ENCODE results near the gene KRT33A. TPM values are rescaled to one million over a fixed set of nuclear protein-coding genes. Genes with fewer than 3 reads are reported as not detected.

KRT33A gene
- total RNA-seq, 1 experiment from 2014 or later, result not detected

- ChIA-PET POLR2A (ENCODE audit: low non-redundant PET) (no interaction called here), CTCF (no interaction called here)
- Histone ChIP-seq H3K4me1 (ENCODE audit: insufficient read depth, low read length, poor library complexity, severe bottlenecking) (no peaks in the 10 kb centered on the region), H3K9me3 (ENCODE audit: low read depth, low read length, poor library complexity, severe bottlenecking) (no peaks in the 10 kb centered on the region), H3K27me3 (replicated peaks; ENCODE audit: insufficient read depth, low read depth, low read length, poor library complexity) (no peaks in the 10 kb centered on the region), H3K4me3 (ENCODE audit: low read depth, low read length, poor library complexity, severe bottlenecking) (no peak overlapping the region), H3K27ac (ENCODE audit: low read depth, low read length, poor library complexity, severe bottlenecking) (no peak overlapping the region), H3K36me3 (ENCODE audit: insufficient read depth, low read length, poor library complexity, severe bottlenecking) (no peaks in the 10 kb centered on the region)
- intact Hi-C loops (cut with micrococcal nuclease; ENCODE audit: unreplicated experiment), result no loop called here
- no peak for DNase-seq (ENCODE audit: low spot score)
- no TSS peak for BruUV-seq (replicated peaks)
- TF ChIP-seq, protein P1, sequence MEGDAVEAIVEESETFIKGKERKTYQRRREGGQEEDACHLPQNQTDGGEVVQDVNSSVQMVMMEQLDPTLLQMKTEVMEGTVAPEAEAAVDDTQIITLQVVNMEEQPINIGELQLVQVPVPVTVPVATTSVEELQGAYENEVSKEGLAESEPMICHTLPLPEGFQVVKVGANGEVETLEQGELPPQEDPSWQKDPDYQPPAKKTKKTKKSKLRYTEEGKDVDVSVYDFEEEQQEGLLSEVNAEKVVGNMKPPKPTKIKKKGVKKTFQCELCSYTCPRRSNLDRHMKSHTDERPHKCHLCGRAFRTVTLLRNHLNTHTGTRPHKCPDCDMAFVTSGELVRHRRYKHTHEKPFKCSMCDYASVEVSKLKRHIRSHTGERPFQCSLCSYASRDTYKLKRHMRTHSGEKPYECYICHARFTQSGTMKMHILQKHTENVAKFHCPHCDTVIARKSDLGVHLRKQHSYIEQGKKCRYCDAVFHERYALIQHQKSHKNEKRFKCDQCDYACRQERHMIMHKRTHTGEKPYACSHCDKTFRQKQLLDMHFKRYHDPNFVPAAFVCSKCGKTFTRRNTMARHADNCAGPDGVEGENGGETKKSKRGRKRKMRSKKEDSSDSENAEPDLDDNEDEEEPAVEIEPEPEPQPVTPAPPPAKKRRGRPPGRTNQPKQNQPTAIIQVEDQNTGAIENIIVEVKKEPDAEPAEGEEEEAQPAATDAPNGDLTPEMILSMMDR (conservative IDR thresholded peaks at IDR 0.05; ENCODE audit: low read depth, low read length), result no peak
- no peak for TF ChIP-seq EZH2 (IDR thresholded peaks at IDR 0.05; ENCODE audit: borderline replicate concordance, low read depth, low read length, poor library complexity, severe bottlenecking)
Measured at GRCh38 chr17:41315814-41316445, 34.7 kb downstream of the KRT33A start.

DNA sequence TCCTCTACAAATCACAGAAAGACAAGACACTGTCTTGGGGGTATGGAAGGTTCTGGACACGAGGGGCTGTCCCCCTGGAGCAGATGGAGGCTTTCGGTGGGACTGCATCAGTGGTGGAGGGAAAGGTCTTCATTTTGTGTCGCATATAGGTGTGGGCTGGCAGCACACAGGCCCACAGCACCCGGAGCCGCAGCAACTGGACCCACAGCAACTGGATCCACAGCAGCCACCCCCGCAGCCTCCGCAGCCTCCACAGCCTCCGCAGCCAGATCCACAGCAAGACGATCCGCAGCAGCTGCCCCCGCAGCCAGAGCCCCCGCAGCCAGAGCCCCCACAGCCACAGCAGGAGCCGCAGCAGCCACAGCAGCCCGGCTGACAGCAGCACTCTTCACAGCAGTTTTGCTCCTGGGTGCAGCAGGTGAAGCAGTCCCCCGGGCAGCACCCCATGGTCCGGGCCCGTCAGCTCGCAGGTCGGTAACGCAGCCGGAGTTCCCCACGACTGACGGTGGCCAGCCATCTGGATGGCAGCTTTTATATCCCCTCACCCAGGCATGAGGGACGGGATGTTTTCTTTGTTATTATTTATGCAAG, 35.3 kb downstream of the KRT33A start, which contains the start of gene KRTAP17-1:
TSS of gene KRTAP17-1 (minus strand) at position 507 of the 591 bp plus-strand sequence. CDS start at position 447, 60 bp downstream.
- H3K27me3 ChIP-seq (replicated peaks; ENCODE audit: insufficient read depth, low read depth, low read length, poor library complexity), result no peaks in the 10 kb centered on the region
- no peak within 1 kb of the TSS for H3K4me3 ChIP-seq (ENCODE audit: low read depth, low read length, poor library complexity, severe bottlenecking)
- ChIA-PET CTCF (no interaction called here), POLR2A (ENCODE audit: low non-redundant PET) (no interaction called here)
- H3K27ac ChIP-seq (ENCODE audit: low read depth, low read length, poor library complexity, severe bottlenecking), result no peak within 1 kb of the TSS
- no peaks in the 10 kb centered on the region for H3K4me1 ChIP-seq (ENCODE audit: insufficient read depth, low read length, poor library complexity, severe bottlenecking)
- no peak for DNase-seq (ENCODE audit: low spot score)
- H3K9me3 ChIP-seq (ENCODE audit: low read depth, low read length, poor library complexity, severe bottlenecking), result no peaks in the 10 kb centered on the region
- TF ChIP-seq, protein P1 (conservative IDR thresholded peaks at IDR 0.05; ENCODE audit: low read depth, low read length), result no peak
- no peak for TF ChIP-seq EZH2 (IDR thresholded peaks at IDR 0.05; ENCODE audit: borderline replicate concordance, low read depth, low read length, poor library complexity, severe bottlenecking)
- H3K36me3 ChIP-seq (ENCODE audit: insufficient read depth, low read length, poor library complexity, severe bottlenecking), result no peaks in the 10 kb centered on the region
- no TSS peak for BruUV-seq (replicated peaks)
- intact Hi-C loops (cut with micrococcal nuclease; ENCODE audit: unreplicated experiment), result no loop called here

DNA sequence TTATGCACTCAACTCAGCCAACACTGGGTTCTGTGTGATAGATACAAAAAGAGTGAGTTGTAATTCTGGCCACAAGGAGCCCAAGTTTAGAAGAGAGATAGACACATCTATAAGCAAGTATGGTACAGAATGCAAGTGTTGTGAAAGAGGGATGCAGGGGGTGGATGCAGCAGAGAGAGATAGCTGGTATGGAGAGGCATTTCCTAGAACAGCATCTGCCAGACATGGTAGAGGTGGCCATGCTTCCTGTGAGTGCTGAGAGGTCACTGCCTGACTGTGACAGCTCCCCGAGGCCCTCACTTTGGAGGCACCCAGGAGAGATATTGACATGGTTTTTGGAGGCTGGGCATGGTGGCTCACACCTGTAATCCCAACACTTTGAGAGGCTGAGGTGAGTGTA, 39.5 kb downstream of the KRT33A start:
- H3K36me3 ChIP-seq (ENCODE audit: insufficient read depth, low read length, poor library complexity, severe bottlenecking), result no peaks in the 10 kb centered on the region
- intact Hi-C loops (cut with micrococcal nuclease; ENCODE audit: unreplicated experiment), result no loop called here
- no peaks in the 10 kb centered on the region for H3K27me3 ChIP-seq (replicated peaks; ENCODE audit: insufficient read depth, low read depth, low read length, poor library complexity)
- ChIA-PET POLR2A (ENCODE audit: low non-redundant PET) (no interaction called here), CTCF (no interaction called here)
- DNase-seq (ENCODE audit: low spot score), result no peak
- no peaks in the 10 kb centered on the region for H3K9me3 ChIP-seq (ENCODE audit: low read depth, low read length, poor library complexity, severe bottlenecking)
- TF ChIP-seq, protein P1 (conservative IDR thresholded peaks at IDR 0.05; ENCODE audit: low read depth, low read length), result no peak
- TF ChIP-seq EZH2 (IDR thresholded peaks at IDR 0.05; ENCODE audit: borderline replicate concordance, low read depth, low read length, poor library complexity, severe bottlenecking), result no peak
- no TSS peak for BruUV-seq (replicated peaks)
- no peak overlapping the region for H3K27ac ChIP-seq (ENCODE audit: low read depth, low read length, poor library complexity, severe bottlenecking)
- no peaks in the 10 kb centered on the region for H3K4me1 ChIP-seq (ENCODE audit: insufficient read depth, low read length, poor library complexity, severe bottlenecking)
- no peak overlapping the region for H3K4me3 ChIP-seq (ENCODE audit: low read depth, low read length, poor library complexity, severe bottlenecking)
